Liver (tissue), 3 donors: ENCODE measurements around the gene ENPP7.

Experiments
- EGR1 ChIP-seq, 2 donors: IDR thresholded peaks; 2 replicates each; pipeline ENCODE4 v1.6.1; 2016 to 2018; ENCODE audit warnings: antibody characterized with exemption in 2 of 2, low read depth in 2 of 2
- FOXA1 ChIP-seq: IDR thresholded peaks from 2 replicates; pipeline ENCODE4 v1.6.1; 2016; ENCODE audit warnings: antibody characterized with exemption
- JUND ChIP-seq, 2 donors: IDR thresholded peaks; 2 replicates each; pipeline ENCODE4 v1.6.1; 2016; ENCODE audit warnings: antibody characterized with exemption in 2 of 2
- RAD21 ChIP-seq, 2 donors: IDR thresholded peaks; 2 replicates each; pipeline ENCODE4 v1.6.1; 2016; ENCODE audit warnings: antibody characterized with exemption in 2 of 2, mild to moderate bottlenecking in 2 of 2
- RXRA ChIP-seq, 2 donors: IDR thresholded peaks; 2 replicates each; pipeline ENCODE4 v1.6.1; 2017 to 2018; ENCODE audit warnings: antibody characterized with exemption in 2 of 2, mild to moderate bottlenecking in 1 of 2
- SP1 ChIP-seq: IDR thresholded peaks from 2 replicates; pipeline ENCODE4 v1.6.1; 2018; ENCODE audit warnings: antibody characterized with exemption, mild to moderate bottlenecking
- TAF1 ChIP-seq: conservative IDR thresholded peaks from 2 replicates; pipeline ENCODE4 v1.6.1; 2016; ENCODE audit warnings: antibody characterized with exemption, mild to moderate bottlenecking
- YY1 ChIP-seq: IDR thresholded peaks from 2 replicates; pipeline ENCODE4 v1.6.1; 2016; ENCODE audit warnings: antibody characterized with exemption, mild to moderate bottlenecking
- TF ChIP-seq, protein P1 (sequence below): fragments of 150-350 bp; IDR thresholded peaks from 2 replicates; pipeline ENCODE4 v1.5.1; 2017; ENCODE audit warnings: improper control_type of control experiment, low read depth, low read length; ENCODE audit not compliant: missing input control
- TF ChIP-seq, protein P2 (sequence below): IDR thresholded peaks from 2 replicates; pipeline ENCODE4 v1.6.1; 2016; ENCODE audit warnings: antibody characterized with exemption, mild to moderate bottlenecking
- TF ChIP-seq, protein P3 (sequence below): IDR thresholded peaks from 2 replicates; pipeline ENCODE4 v1.6.1; 2016; ENCODE audit warnings: antibody characterized with exemption
- TF ChIP-seq, protein P4 (sequence below): IDR thresholded peaks from 2 replicates; pipeline ENCODE4 v1.6.1; 2016; ENCODE audit warnings: antibody characterized with exemption
- donor health status: healthy.
- donor health status: healthy.

DNA sequence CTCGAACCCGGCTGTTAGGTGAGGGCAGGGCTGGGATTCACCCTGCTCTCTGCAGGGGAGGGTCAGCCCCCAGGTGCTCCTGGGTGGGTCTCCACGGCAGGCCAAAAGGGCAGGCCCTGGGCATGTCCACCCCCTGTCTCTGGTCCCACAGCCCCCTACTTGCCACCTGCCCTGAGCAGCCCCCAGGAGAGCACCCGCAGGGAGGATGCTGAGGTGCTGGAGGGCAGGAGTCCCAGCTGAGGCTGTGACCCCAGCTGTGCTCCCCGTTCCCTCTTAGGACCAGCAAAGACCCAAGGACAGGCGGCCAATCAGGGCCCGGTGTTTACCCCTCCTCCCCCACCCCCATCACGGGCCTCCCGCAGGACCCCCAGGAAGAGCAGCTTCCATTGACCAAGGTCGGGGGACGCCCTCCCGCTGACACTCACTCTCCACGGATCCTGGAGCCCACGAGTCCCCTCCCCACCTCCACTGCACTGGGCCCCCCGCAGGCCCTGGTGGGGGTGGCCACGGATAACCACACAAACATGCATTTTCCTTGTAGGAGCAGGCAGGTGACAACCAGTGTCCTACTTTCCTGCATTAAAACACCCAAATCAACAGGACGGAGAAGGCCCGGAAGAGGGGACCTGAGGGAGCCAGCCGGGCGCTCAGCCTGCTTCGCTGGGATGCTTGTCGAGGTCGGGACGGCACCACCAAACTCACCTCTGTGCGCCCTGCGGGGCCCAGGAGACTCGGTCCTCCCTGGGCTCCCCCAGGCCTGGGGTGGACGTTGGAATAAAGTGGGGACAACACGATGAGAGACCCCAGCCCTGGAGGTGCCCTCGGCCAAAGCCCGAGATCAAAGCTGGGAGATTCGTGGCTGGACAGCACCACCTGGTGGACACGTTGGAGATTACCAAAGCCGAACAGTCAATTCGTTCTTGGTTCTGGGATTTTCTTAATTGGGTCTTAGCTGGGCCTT is 22.5 kb upstream of the ENPP7 start:
- TF ChIP-seq, protein P1, sequence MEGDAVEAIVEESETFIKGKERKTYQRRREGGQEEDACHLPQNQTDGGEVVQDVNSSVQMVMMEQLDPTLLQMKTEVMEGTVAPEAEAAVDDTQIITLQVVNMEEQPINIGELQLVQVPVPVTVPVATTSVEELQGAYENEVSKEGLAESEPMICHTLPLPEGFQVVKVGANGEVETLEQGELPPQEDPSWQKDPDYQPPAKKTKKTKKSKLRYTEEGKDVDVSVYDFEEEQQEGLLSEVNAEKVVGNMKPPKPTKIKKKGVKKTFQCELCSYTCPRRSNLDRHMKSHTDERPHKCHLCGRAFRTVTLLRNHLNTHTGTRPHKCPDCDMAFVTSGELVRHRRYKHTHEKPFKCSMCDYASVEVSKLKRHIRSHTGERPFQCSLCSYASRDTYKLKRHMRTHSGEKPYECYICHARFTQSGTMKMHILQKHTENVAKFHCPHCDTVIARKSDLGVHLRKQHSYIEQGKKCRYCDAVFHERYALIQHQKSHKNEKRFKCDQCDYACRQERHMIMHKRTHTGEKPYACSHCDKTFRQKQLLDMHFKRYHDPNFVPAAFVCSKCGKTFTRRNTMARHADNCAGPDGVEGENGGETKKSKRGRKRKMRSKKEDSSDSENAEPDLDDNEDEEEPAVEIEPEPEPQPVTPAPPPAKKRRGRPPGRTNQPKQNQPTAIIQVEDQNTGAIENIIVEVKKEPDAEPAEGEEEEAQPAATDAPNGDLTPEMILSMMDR, result peak; percentile 69
- TF ChIP-seq TAF1 (no peak), RXRA (IDR thresholded peaks at IDR 0.05) (no peak), SP1 (no peak), RAD21 (IDR thresholded peaks at IDR 0.05) (peak; percentile 75 to 84), FOXA1 (no peak), YY1 (no peak), JUND (IDR thresholded peaks at IDR 0.05) (no peak), EGR1 (IDR thresholded peaks at IDR 0.05; ENCODE audit: low read depth in 2 of 2) (no peak)
- TF ChIP-seq, protein P2, sequence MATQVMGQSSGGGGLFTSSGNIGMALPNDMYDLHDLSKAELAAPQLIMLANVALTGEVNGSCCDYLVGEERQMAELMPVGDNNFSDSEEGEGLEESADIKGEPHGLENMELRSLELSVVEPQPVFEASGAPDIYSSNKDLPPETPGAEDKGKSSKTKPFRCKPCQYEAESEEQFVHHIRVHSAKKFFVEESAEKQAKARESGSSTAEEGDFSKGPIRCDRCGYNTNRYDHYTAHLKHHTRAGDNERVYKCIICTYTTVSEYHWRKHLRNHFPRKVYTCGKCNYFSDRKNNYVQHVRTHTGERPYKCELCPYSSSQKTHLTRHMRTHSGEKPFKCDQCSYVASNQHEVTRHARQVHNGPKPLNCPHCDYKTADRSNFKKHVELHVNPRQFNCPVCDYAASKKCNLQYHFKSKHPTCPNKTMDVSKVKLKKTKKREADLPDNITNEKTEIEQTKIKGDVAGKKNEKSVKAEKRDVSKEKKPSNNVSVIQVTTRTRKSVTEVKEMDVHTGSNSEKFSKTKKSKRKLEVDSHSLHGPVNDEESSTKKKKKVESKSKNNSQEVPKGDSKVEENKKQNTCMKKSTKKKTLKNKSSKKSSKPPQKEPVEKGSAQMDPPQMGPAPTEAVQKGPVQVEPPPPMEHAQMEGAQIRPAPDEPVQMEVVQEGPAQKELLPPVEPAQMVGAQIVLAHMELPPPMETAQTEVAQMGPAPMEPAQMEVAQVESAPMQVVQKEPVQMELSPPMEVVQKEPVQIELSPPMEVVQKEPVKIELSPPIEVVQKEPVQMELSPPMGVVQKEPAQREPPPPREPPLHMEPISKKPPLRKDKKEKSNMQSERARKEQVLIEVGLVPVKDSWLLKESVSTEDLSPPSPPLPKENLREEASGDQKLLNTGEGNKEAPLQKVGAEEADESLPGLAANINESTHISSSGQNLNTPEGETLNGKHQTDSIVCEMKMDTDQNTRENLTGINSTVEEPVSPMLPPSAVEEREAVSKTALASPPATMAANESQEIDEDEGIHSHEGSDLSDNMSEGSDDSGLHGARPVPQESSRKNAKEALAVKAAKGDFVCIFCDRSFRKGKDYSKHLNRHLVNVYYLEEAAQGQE, result no peak
- TF ChIP-seq, protein P3, sequence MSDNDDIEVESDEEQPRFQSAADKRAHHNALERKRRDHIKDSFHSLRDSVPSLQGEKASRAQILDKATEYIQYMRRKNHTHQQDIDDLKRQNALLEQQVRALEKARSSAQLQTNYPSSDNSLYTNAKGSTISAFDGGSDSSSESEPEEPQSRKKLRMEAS, result no peak
- TF ChIP-seq, protein P4, sequence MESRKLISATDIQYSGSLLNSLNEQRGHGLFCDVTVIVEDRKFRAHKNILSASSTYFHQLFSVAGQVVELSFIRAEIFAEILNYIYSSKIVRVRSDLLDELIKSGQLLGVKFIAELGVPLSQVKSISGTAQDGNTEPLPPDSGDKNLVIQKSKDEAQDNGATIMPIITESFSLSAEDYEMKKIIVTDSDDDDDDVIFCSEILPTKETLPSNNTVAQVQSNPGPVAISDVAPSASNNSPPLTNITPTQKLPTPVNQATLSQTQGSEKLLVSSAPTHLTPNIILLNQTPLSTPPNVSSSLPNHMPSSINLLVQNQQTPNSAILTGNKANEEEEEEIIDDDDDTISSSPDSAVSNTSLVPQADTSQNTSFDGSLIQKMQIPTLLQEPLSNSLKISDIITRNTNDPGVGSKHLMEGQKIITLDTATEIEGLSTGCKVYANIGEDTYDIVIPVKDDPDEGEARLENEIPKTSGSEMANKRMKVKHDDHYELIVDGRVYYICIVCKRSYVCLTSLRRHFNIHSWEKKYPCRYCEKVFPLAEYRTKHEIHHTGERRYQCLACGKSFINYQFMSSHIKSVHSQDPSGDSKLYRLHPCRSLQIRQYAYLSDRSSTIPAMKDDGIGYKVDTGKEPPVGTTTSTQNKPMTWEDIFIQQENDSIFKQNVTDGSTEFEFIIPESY, result no peak
